Measurements from ENCODE around the gene PRODH2. TPM values are rescaled to one million over a fixed set of nuclear protein-coding genes. Genes with fewer than 3 reads are reported as not detected.

Gene PRODH2, protein sequence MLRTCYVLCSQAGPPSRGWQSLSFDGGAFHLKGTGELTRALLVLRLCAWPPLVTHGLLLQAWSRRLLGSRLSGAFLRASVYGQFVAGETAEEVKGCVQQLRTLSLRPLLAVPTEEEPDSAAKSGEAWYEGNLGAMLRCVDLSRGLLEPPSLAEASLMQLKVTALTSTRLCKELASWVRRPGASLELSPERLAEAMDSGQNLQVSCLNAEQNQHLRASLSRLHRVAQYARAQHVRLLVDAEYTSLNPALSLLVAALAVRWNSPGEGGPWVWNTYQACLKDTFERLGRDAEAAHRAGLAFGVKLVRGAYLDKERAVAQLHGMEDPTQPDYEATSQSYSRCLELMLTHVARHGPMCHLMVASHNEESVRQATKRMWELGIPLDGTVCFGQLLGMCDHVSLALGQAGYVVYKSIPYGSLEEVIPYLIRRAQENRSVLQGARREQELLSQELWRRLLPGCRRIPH
- total RNA-seq (2022; extraction: Qiagen RNA extraction; ENCODE audit: low read depth) = 0.18 to 0.61 TPM (median 0.44 TPM) in 5 replicates

DNA sequence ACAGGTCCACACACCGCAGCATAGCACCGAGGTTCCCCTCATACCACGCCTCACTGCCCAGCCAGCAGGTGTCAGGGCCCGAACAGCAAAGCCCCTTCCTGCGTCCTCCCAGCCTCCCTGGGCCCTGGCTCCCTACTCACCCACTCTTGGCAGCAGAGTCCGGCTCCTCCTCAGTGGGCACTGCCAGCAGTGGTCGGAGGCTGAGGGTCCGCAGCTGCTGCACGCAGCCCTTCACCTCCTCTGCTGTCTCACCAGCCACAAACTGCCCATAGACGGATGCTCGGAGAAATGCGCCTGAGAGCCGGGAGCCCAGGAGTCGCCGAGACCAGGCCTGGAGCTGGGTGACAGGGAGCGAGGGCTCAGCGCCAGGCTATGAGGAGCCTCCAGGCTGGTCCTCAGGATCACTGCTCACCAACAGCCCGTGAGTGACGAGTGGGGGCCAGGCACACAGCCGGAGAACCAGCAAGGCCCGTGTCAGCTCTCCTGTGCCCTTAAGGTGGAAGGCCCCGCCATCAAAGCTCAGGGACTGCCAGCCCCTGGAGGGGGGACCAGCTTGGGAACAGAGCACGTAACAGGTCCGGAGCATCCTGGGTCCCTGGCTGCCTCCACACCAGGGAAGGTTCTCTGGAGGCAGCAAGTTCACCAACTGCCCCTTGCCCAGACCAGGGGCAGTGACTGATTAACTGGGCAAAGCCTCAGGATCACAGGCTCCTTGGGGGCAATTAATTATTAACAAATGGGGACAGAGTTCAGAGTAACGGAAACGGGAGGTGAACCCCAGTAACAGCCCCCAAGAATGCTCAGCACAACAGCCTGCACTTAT, at the start of gene PRODH2:
Gene PRODH2 (minus strand): TSS at position 626 of the 823 bp plus-strand sequence. CDS start 40 bp downstream, at position 586.

DNA sequence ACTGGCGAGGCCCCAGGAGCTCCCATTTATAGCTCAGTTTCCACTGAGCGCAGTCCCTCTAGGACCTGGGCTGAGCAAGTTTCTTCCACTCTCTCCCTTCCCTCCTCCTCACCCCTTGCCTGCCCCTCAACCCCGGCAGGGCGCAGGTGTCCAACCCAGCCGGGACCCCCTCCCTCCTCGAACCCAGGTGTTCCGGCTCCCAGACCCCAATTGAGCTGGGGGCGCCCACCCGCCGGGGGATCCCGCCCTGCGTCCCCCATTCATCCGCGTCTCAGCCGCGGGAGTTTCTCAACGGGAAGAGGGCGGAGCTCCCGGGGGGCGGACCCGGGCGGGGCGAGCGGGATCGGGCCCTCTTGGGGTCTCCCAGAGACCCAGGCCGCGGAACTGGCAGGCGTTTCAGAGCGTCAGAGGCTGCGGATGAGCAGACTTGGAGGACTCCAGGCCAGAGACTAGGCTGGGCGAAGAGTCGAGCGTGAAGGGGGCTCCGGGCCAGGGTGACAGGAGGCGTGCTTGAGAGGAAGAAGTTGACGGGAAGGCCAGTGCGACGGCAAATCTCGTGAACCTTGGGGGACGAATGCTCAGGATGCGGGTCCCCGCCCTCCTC, 44.0 kb upstream of the PRODH2 start, which contains the start of gene KIRREL2:
Gene KIRREL2 (plus strand): TSS at position 366 of the 604 bp plus-strand sequence. CDS start 209 bp downstream, at position 575.

DNA sequence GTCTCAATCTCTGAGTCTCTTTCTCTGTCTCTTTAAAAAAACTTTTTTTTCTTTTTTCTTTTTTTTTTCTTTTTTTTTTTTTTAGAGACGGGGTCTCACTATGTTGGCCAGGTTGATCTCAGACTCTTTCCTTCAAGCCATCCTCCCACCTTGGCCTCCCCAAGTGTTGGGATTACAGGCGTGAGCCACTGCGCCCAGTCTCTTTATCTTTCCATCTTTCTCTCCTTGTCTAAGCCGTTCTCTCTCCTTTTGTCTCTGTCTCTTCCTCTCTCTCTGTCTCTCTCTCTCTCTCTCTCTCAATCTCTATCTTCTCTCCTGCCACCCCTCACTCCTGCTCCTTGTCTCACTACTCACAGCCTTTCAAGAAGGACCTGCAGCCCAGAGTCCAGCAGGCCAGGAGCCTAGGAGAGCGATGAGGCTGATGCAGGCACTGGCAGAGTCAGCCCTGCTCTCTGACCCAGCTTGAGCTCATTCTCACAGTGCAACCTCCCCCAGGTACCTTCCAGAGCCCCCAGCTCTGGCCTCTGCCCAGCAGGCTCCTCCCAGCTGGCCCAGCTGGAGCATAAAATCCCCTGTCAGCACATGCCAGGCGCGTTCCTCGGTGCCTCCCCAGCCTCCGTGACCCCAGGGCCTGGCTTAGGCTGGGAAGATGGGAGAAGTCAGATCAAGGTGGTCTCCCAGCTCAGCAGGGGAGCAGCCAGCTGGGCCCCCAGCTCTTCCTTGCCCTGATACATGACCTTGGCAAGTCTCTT, 39.6 kb upstream of the PRODH2 start, which contains the start of gene NPHS1:
Gene NPHS1 (minus strand): TSS at position 476 of the 752 bp plus-strand sequence. CDS start 667 bp downstream, outside the sequence.

DNA sequence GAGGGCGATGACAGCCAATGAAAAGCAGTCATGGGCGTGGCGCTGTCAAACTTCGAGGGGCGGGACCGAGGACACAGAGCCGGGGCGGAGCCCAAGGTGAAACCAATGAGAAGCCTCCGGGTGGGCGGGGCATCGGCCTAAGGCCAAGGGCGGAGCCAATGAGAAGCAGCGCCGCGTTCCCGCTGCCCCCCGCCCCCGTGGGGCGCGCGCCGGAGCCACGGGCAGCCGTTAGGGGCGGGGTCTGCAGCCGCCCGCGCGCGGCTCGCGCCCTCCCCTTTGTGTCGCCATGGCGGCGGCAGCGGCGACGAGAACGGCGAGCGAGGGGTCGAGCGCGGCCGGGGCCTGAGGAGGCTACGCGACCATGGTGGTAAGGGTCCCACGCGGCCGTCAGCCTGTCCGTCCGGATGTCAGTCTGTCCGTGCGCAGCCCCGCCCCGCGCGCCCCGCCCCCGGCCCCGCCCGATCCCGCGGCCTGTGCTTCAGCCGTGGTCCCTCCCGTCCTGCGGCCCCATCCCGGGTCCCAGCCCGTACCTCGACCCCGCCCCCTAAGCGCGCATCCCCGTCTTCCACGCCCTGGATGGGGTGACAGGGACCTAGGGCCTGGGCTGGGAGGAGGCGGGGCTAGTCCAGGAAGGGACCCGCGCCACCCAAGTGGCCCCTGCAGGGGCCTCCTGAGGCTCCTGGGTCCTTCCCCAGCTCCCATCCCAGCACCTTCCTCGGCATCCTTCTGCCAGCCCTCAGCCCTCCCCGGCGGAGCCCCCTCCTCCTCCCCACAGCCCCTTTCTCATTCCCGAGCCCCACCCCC, 37.1 kb downstream of the PRODH2 start, which contains the start of gene ARHGAP33:
Gene ARHGAP33 (plus strand): TSS at position 267 of the 804 bp plus-strand sequence. CDS start 95 bp downstream, at position 362.

DNA sequence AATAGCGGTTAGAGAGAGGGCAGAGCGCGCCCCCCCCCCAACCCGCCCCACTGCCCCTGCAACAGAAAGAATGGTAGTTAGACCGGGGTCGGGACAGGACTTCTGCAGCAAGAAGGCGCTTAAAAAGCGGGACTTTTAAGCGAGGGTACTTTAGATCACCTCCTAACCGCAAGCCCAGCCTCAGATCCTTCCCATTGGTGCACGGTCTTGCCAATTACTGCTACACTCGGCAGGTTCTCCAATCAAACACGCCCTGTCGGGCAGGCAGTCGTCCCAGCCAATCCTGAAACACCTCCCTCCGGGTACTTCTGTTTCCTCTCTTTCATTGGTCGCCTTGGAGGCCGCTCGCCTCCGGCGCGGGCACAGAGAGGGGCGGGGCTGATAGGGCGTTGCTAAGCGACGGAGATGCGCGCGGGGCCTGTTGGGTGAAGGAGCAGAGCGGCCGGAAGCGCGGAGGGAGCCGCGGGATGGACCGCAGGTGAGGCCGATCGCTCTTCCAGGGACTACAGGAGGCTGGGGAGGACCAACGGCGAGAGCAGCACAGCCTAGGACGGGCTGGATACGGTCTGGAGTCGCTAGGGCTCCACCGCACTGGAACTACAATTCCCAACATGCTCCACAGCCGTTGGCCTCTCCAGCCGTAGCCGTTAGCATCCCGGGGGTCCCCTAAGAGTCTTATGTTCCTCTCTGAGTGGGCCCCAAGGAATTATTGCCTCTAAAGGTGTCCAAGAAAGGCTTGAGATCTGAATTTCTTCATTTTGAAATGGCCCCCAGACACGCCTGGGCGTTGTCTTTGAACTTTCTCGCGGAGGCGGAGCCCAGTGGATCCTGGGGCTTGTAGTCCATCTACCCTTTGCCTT, 54.7 kb downstream of the PRODH2 start, which contains the start of gene PROSER3:
Gene PROSER3 (plus strand): TSS at position 428 of the 860 bp plus-strand sequence. CDS start 40 bp downstream, at position 468.

DNA sequence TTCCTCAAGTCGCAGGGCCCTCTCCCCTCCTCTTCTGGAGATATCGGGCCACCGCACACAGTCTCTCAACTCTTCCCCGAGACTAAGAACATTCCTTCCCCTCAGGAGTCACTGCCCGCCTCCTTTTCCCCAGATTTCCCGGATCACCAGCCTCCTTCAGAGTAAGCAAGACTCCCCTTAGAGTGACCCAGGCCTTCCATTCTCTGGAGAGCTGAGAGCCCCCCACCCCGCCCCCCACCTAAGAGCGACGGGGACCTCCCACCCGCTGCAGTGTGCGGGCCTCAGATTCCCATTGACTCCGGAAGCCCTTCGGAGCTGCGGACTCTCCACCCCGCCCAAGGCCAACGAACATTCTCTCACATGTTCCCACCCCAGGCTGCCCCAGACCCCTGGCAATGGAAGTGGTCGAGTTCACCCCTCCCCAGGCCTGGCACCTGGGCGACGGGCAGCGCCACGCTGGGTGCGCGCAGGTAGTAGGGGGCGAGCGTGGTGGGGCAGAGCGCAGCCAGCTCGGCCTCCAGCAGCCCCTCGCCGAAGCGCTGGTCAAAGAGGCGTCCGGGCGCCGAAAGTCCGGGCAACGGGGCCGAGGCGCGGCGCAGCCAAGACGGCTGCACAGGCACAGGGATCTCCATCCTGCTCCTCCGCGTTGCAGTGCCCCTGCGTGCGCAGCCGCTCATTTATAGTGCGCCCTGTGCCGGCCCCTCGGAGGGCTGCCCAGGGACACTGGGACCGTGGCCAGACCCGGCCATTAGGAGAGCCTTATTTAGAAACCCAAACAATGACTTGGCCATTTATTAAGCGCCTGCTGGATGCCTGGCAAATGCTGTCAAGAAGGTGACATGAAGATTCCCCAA, 56.0 kb downstream of the PRODH2 start, which contains the start of gene HSPB6:
Gene HSPB6 (minus strand): TSS at position 653 of the 854 bp plus-strand sequence. CDS start 21 bp downstream, at position 632.

Other genes starting within 250 kb of the PRODH2 start
- gene ATP4A, start 249.2 kb downstream of the PRODH2 start, total RNA-seq (2022; extraction: Qiagen RNA extraction; ENCODE audit: low read depth) = not detected in 5 replicates
- not detected in 5 replicates for gene PMIS2, start 226.7 kb downstream of the PRODH2 start, total RNA-seq (2022; extraction: Qiagen RNA extraction; ENCODE audit: low read depth)
- gene HAUS5, start 200.1 kb downstream of the PRODH2 start, total RNA-seq (2022; extraction: Qiagen RNA extraction; ENCODE audit: low read depth) = 11.9 to 16.6 TPM (median 15.7 TPM) in 5 replicates
- 137 to 219 TPM (median 210 TPM) in 5 replicates for gene RBM42, start 183.8 kb downstream of the PRODH2 start, total RNA-seq (2022; extraction: Qiagen RNA extraction; ENCODE audit: low read depth)
- 1.4 to 2.8 TPM (median 2.2 TPM) in 5 replicates for gene ETV2, start 171.1 kb downstream of the PRODH2 start, total RNA-seq (2022; extraction: Qiagen RNA extraction; ENCODE audit: low read depth)
- 1,299 to 1,635 TPM (median 1,348 TPM) in 5 replicates for gene COX6B1, start 164.5 kb downstream of the PRODH2 start, total RNA-seq (2022; extraction: Qiagen RNA extraction; ENCODE audit: low read depth)
- gene UPK1A, start 146.3 kb downstream of the PRODH2 start, total RNA-seq (2022; extraction: Qiagen RNA extraction; ENCODE audit: low read depth) = 0.67 to 0.99 TPM (median 0.85 TPM) in 5 replicates
- not detected in 5 replicates for gene ZBTB32, start 108.3 kb downstream of the PRODH2 start, total RNA-seq (2022; extraction: Qiagen RNA extraction; ENCODE audit: low read depth)
- gene KMT2B, start 94.8 kb downstream of the PRODH2 start, total RNA-seq (2022; extraction: Qiagen RNA extraction; ENCODE audit: low read depth) = 49.8 to 65.3 TPM (median 57.7 TPM) in 5 replicates
- gene IGFLR1, start 70.4 kb downstream of the PRODH2 start, total RNA-seq (2022; extraction: Qiagen RNA extraction; ENCODE audit: low read depth) = 10.7 to 12.8 TPM (median 11.2 TPM) in 5 replicates
- 24.3 to 27.8 TPM (median 26.3 TPM) in 5 replicates for gene U2AF1L4, start 67.4 kb downstream of the PRODH2 start, total RNA-seq (2022; extraction: Qiagen RNA extraction; ENCODE audit: low read depth)
- gene PSENEN, start 67.2 kb downstream of the PRODH2 start, total RNA-seq (2022; extraction: Qiagen RNA extraction; ENCODE audit: low read depth) = 261 to 334 TPM (median 293 TPM) in 5 replicates
- gene LIN37, start 64.3 kb downstream of the PRODH2 start, total RNA-seq (2022; extraction: Qiagen RNA extraction; ENCODE audit: low read depth) = 20.4 to 23.4 TPM (median 22.5 TPM) in 5 replicates
- 0.10 to 0.30 TPM (median 0.24 TPM) in 5 replicates for gene HSPB6, start 55.8 kb downstream of the PRODH2 start, total RNA-seq (2022; extraction: Qiagen RNA extraction; ENCODE audit: low read depth)
- 25.6 to 28.1 TPM (median 27.1 TPM) in 5 replicates for gene PROSER3, start 54.7 kb downstream of the PRODH2 start, total RNA-seq (2022; extraction: Qiagen RNA extraction; ENCODE audit: low read depth)
- 2.7 to 7.3 TPM (median 5.7 TPM) in 5 replicates for gene ARHGAP33, start 37.3 kb downstream of the PRODH2 start, total RNA-seq (2022; extraction: Qiagen RNA extraction; ENCODE audit: low read depth)
- gene NPHS1, start 39.7 kb upstream of the PRODH2 start, total RNA-seq (2022; extraction: Qiagen RNA extraction; ENCODE audit: low read depth) = 0.13 to 0.65 TPM (median 0.36 TPM) in 5 replicates
- 0.53 to 0.73 TPM (median 0.57 TPM) in 5 replicates for gene KIRREL2, start 44.1 kb upstream of the PRODH2 start, total RNA-seq (2022; extraction: Qiagen RNA extraction; ENCODE audit: low read depth)
- 69.5 to 103 TPM (median 99.5 TPM) in 5 replicates for gene APLP1, start 55.7 kb upstream of the PRODH2 start, total RNA-seq (2022; extraction: Qiagen RNA extraction; ENCODE audit: low read depth)
- gene NFKBID, start 87.7 kb upstream of the PRODH2 start, total RNA-seq (2022; extraction: Qiagen RNA extraction; ENCODE audit: low read depth) = 6.6 to 8.7 TPM (median 7.9 TPM) in 5 replicates
- gene HCST, start 89.7 kb upstream of the PRODH2 start, total RNA-seq (2022; extraction: Qiagen RNA extraction; ENCODE audit: low read depth) = 0.18 to 0.64 TPM (median 0.27 TPM) in 3 of 5 replicates, not detected in the others
- gene TYROBP, start 95.5 kb upstream of the PRODH2 start, total RNA-seq (2022; extraction: Qiagen RNA extraction; ENCODE audit: low read depth) = not detected in 5 replicates
- gene LRFN3, start 123.5 kb upstream of the PRODH2 start, total RNA-seq (2022; extraction: Qiagen RNA extraction; ENCODE audit: low read depth) = 15.3 to 21.9 TPM (median 19.7 TPM) in 5 replicates
- gene SDHAF1, start 182.3 kb upstream of the PRODH2 start, total RNA-seq (2022; extraction: Qiagen RNA extraction; ENCODE audit: low read depth) = 32.5 to 53.6 TPM (median 52.3 TPM) in 5 replicates
- gene SYNE4, start 196.0 kb upstream of the PRODH2 start, total RNA-seq (2022; extraction: Qiagen RNA extraction; ENCODE audit: low read depth) = 0.13 to 0.72 TPM (median 0.28 TPM) in 5 replicates
- gene ALKBH6, start 201.4 kb upstream of the PRODH2 start, total RNA-seq (2022; extraction: Qiagen RNA extraction; ENCODE audit: low read depth) = 25.3 to 29.7 TPM (median 26.5 TPM) in 5 replicates
- gene CLIP3, start 220.0 kb upstream of the PRODH2 start, total RNA-seq (2022; extraction: Qiagen RNA extraction; ENCODE audit: low read depth) = 0.40 to 1.4 TPM (median 0.76 TPM) in 5 replicates
- gene THAP8, start 241.4 kb upstream of the PRODH2 start, total RNA-seq (2022; extraction: Qiagen RNA extraction; ENCODE audit: low read depth) = 4.5 to 6.9 TPM (median 5.2 TPM) in 5 replicates
- 20.4 to 29.8 TPM (median 26.5 TPM) in 5 replicates for gene WDR62, start 242.1 kb upstream of the PRODH2 start, total RNA-seq (2022; extraction: Qiagen RNA extraction; ENCODE audit: low read depth)

Measured in A549 treated with RU486 at 1 μM for 4 hours (cell line).